ENCODE data around the gene SFSWAP.

The SFSWAP gene

DNA sequence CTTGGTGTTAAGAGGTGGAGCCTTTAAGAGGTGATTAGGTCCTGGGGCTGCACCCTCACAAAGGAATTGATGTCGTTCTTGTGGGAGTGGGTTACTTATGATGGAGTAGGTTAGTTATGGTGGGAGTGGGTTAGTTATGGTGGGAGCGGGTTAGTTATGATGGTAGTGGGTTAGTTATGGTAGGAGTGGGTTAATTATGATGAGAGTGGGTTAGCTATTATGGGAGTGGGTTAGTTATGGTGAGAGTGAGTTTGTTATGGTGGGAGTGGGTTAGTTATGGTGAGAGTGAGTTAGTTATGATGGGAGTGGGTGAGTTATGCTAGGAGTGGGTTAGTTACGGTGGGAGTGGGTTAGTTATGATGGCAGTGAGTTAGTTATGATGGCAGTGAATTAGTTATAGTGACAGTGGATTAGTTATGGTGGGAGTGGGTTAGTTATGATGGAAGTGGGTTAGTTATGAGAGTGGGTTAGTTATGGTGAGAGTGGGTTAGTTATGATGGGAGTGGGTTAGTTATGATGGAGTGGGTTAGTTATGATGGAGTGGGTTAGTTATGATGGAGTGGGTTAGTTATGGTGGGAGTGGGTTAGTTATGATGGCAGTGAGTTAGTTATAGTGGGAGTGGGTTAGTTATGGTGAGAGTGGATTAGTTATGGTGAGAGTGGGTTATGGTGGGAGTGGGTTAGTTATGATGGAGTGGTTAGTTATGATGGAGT is 22.6 kb upstream of the SFSWAP start:
- H2BK15ac ChIP-seq (ENCODE audit: low read length): no peak overlapping the region
- no peak overlapping the region for H3K9ac ChIP-seq (ENCODE audit: low read depth, low read length, poor library complexity)
- H3K4me3 ChIP-seq (ENCODE audit: low read length in 2 of 2): no peak overlapping the region
- no peak overlapping the region for H3K14ac ChIP-seq (ENCODE audit: low read length)
- no peak overlapping the region for H3K18ac ChIP-seq (ENCODE audit: low read length)
- no peaks in the 10 kb centered on the region for H3K79me1 ChIP-seq (ENCODE audit: low read depth, low read length)
- no peak overlapping the region for H2BK12ac ChIP-seq (ENCODE audit: low read length)
- no peak overlapping the region for H2AFZ ChIP-seq (ENCODE audit: low read length)
- no peak overlapping the region for H2BK5ac ChIP-seq (ENCODE audit: low read length)
- no peak overlapping the region for H3K23ac ChIP-seq (ENCODE audit: low read depth, low read length, poor library complexity)
- WGBS, 2 donors (ENCODE audit: extremely low coverage in 2 of 2, insufficient read length in 2 of 2, insufficient replicate concordance in 1 of 2): 100% methylated on average over 2 of the region's 3 CpGs; no CpG with 5 or more reads in 1 of the 2 donors
- H3K4me2 ChIP-seq (ENCODE audit: insufficient read depth, low read length, poor library complexity, severe bottlenecking): no peak overlapping the region
- H3K36me3 ChIP-seq (replicated peaks in 1 of 2; ENCODE audit: control insufficient read depth in 2 of 2, insufficient read depth in 2 of 2, low read length in 2 of 2): no peaks in the 10 kb centered on the region
- no peak overlapping the region for H2BK120ac ChIP-seq (ENCODE audit: low read depth, low read length)
- peaks cover 0 to 2% of the 10 kb centered on the region in 2 donors for H3K9me3 ChIP-seq (replicated peaks in 1 of 2; ENCODE audit: control insufficient read depth in 2 of 2, insufficient read depth in 1 of 2, low read depth in 1 of 2, low read length in 2 of 2)
- H4K8ac ChIP-seq (ENCODE audit: low read depth, low read length): no peak overlapping the region
- no peak overlapping the region for H2AK5ac ChIP-seq (ENCODE audit: low read depth, low read length)
- DNase-seq (ENCODE audit: low spot score): no peak
- no peaks in the 10 kb centered on the region for H3K27me3 ChIP-seq (ENCODE audit: control insufficient read depth in 3 of 3, insufficient read depth in 3 of 3, low read depth in 1 of 3, low read length in 3 of 3)
- H4K91ac ChIP-seq (ENCODE audit: low read depth, low read length, poor library complexity): no peak overlapping the region
- no peak overlapping the region for H3K4ac ChIP-seq (ENCODE audit: low read length)
- H3K4me1 ChIP-seq (ENCODE audit: control insufficient read depth in 2 of 2, insufficient read depth in 1 of 2, low read depth in 1 of 2, low read length in 2 of 2): no peaks in the 10 kb centered on the region
- no peak overlapping the region for H3K27ac ChIP-seq (replicated peaks; ENCODE audit: low read length)

DNA sequence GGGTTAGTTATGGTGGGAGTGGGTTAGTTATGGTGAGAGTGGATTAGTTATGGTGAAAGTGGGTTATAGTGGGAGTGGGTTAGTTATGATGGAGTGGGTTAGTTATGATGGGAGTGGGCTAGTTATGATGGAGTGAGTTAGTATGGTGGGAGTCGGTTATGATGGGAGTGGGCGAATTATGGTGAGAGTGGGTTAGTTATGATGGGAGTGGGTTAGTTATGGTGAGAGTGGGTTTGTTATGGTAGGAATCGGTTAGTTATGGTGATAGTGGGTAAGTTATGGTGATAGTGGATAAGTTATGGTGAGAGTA is 22.1 kb upstream of the SFSWAP start:
- no peak overlapping the region for H4K91ac ChIP-seq (ENCODE audit: low read depth, low read length, poor library complexity)
- WGBS, 2 donors (ENCODE audit: extremely low coverage in 2 of 2, insufficient read length in 2 of 2, insufficient replicate concordance in 1 of 2): 100% methylated on average over 3 of the region's 3 CpGs
- H3K14ac ChIP-seq (ENCODE audit: low read length): no peak overlapping the region
- H2AK5ac ChIP-seq (ENCODE audit: low read depth, low read length): no peak overlapping the region
- H4K8ac ChIP-seq (ENCODE audit: low read depth, low read length): no peak overlapping the region
- H2AFZ ChIP-seq (ENCODE audit: low read length): no peak overlapping the region
- no peaks in the 10 kb centered on the region for H3K4me1 ChIP-seq (ENCODE audit: control insufficient read depth in 2 of 2, insufficient read depth in 1 of 2, low read depth in 1 of 2, low read length in 2 of 2)
- no peak overlapping the region for H2BK15ac ChIP-seq (ENCODE audit: low read length)
- no peak overlapping the region for H2BK120ac ChIP-seq (ENCODE audit: low read depth, low read length)
- no peak overlapping the region for H3K4me2 ChIP-seq (ENCODE audit: insufficient read depth, low read length, poor library complexity, severe bottlenecking)
- no peak overlapping the region for H3K23ac ChIP-seq (ENCODE audit: low read depth, low read length, poor library complexity)
- no peak overlapping the region for H3K27ac ChIP-seq (replicated peaks; ENCODE audit: low read length)
- H2BK12ac ChIP-seq (ENCODE audit: low read length): no peak overlapping the region
- no peaks in the 10 kb centered on the region for H3K36me3 ChIP-seq (replicated peaks in 1 of 2; ENCODE audit: control insufficient read depth in 2 of 2, insufficient read depth in 2 of 2, low read length in 2 of 2)
- DNase-seq (ENCODE audit: low spot score): no peak
- H3K18ac ChIP-seq (ENCODE audit: low read length): no peak overlapping the region
- no peak overlapping the region for H2BK5ac ChIP-seq (ENCODE audit: low read length)
- H3K27me3 ChIP-seq (ENCODE audit: control insufficient read depth in 3 of 3, insufficient read depth in 3 of 3, low read depth in 1 of 3, low read length in 3 of 3): no peaks in the 10 kb centered on the region
- no peak overlapping the region for H3K4me3 ChIP-seq (ENCODE audit: low read length in 2 of 2)
- peaks cover 0 to 2% of the 10 kb centered on the region in 2 donors for H3K9me3 ChIP-seq (replicated peaks in 1 of 2; ENCODE audit: control insufficient read depth in 2 of 2, insufficient read depth in 1 of 2, low read depth in 1 of 2, low read length in 2 of 2)
- no peak overlapping the region for H3K9ac ChIP-seq (ENCODE audit: low read depth, low read length, poor library complexity)
- H3K4ac ChIP-seq (ENCODE audit: low read length): no peak overlapping the region
- H3K79me1 ChIP-seq (ENCODE audit: low read depth, low read length): no peaks in the 10 kb centered on the region

GRCh38 chr12:131690320-131690719 is 20.6 kb upstream of the SFSWAP start:
- Histone ChIP-seq H3K18ac (ENCODE audit: low read length) (peak overlapping the region; percentile 22), H3K27me3 (ENCODE audit: control insufficient read depth in 3 of 3, insufficient read depth in 3 of 3, low read depth in 1 of 3, low read length in 3 of 3) (no peaks in the 10 kb centered on the region), H3K14ac (ENCODE audit: low read length) (no peak overlapping the region), H3K36me3 (replicated peaks in 1 of 2; ENCODE audit: control insufficient read depth in 2 of 2, insufficient read depth in 2 of 2, low read length in 2 of 2) (no peaks in the 10 kb centered on the region), H2AFZ (ENCODE audit: low read length) (no peak overlapping the region), H3K27ac (replicated peaks; ENCODE audit: low read length) (no peak overlapping the region), H3K79me1 (ENCODE audit: low read depth, low read length) (no peaks in the 10 kb centered on the region), H2BK15ac (ENCODE audit: low read length) (no peak overlapping the region), H3K9me3 (replicated peaks in 1 of 2; ENCODE audit: control insufficient read depth in 2 of 2, insufficient read depth in 1 of 2, low read depth in 1 of 2, low read length in 2 of 2) (peaks cover 0 to 2% of the 10 kb centered on the region in 2 donors), H2BK12ac (ENCODE audit: low read length) (no peak overlapping the region), H3K9ac (ENCODE audit: low read depth, low read length, poor library complexity) (no peak overlapping the region), H3K4me2 (ENCODE audit: insufficient read depth, low read length, poor library complexity, severe bottlenecking) (no peak overlapping the region), H2BK120ac (ENCODE audit: low read depth, low read length) (no peak overlapping the region), H4K91ac (ENCODE audit: low read depth, low read length, poor library complexity) (no peak overlapping the region), H4K8ac (ENCODE audit: low read depth, low read length) (no peak overlapping the region), H3K23ac (ENCODE audit: low read depth, low read length, poor library complexity) (no peak overlapping the region), H3K4me1 (ENCODE audit: control insufficient read depth in 2 of 2, insufficient read depth in 1 of 2, low read depth in 1 of 2, low read length in 2 of 2) (peaks cover 0 to 3% of the 10 kb centered on the region in 2 donors), H2BK5ac (ENCODE audit: low read length) (no peak overlapping the region), H3K4ac (ENCODE audit: low read length) (no peak overlapping the region), H3K4me3 (ENCODE audit: low read length in 2 of 2) (no peak overlapping the region), H2AK5ac (ENCODE audit: low read depth, low read length) (no peak overlapping the region)
- no CpG with 5 or more reads among the region's 10 CpGs for WGBS, 2 donors (ENCODE audit: extremely low coverage in 2 of 2, insufficient read length in 2 of 2, insufficient replicate concordance in 1 of 2)
- no peak for DNase-seq (ENCODE audit: low spot score)

DNA sequence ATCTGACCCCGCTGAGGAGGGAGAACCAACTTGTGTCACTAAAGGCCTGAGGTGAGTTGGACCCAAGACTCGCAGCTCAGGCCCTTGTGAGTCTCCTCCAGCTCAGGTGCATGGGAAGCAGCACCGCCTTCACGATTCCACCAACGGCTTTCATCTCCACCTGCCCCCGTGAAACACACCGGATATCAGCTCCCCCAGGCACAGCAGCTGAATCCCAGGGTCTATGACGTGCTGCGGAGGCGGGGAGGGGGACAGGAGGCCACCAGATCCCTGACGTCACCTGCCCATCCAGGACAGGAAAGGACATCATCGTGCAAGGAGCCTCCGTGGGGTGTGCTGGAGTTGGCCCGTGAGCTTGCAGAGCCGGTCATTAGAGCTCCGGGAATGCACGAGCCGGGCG is 18.5 kb upstream of the SFSWAP start:
- H3K36me3 ChIP-seq (replicated peaks in 1 of 2; ENCODE audit: control insufficient read depth in 2 of 2, insufficient read depth in 2 of 2, low read length in 2 of 2): no peaks in the 10 kb centered on the region
- no peaks in the 10 kb centered on the region for H3K79me1 ChIP-seq (ENCODE audit: low read depth, low read length)
- H3K4me2 ChIP-seq (ENCODE audit: insufficient read depth, low read length, poor library complexity, severe bottlenecking): no peak overlapping the region
- no peak overlapping the region for H2AK5ac ChIP-seq (ENCODE audit: low read depth, low read length)
- no peaks in the 10 kb centered on the region for H3K9me3 ChIP-seq (replicated peaks in 1 of 2; ENCODE audit: control insufficient read depth in 2 of 2, insufficient read depth in 1 of 2, low read depth in 1 of 2, low read length in 2 of 2)
- no peak overlapping the region for H3K14ac ChIP-seq (ENCODE audit: low read length)
- H3K4me1 ChIP-seq (ENCODE audit: control insufficient read depth in 2 of 2, insufficient read depth in 1 of 2, low read depth in 1 of 2, low read length in 2 of 2): peaks cover 0 to 3% of the 10 kb centered on the region in 2 donors
- no peak for DNase-seq (ENCODE audit: low spot score)
- no CpG with 5 or more reads among the region's 19 CpGs for WGBS, 2 donors (ENCODE audit: extremely low coverage in 2 of 2, insufficient read length in 2 of 2, insufficient replicate concordance in 1 of 2)
- H3K9ac ChIP-seq (ENCODE audit: low read depth, low read length, poor library complexity): no peak overlapping the region
- no peak overlapping the region for H3K27ac ChIP-seq (replicated peaks; ENCODE audit: low read length)
- H2BK120ac ChIP-seq (ENCODE audit: low read depth, low read length): no peak overlapping the region
- H3K4me3 ChIP-seq (ENCODE audit: low read length in 2 of 2): no peak overlapping the region
- peak overlapping the region; percentile 5 for H2BK15ac ChIP-seq (ENCODE audit: low read length)
- H3K18ac ChIP-seq (ENCODE audit: low read length): no peak overlapping the region
- no peak overlapping the region for H4K91ac ChIP-seq (ENCODE audit: low read depth, low read length, poor library complexity)
- no peak overlapping the region for H4K8ac ChIP-seq (ENCODE audit: low read depth, low read length)
- H3K27me3 ChIP-seq (ENCODE audit: control insufficient read depth in 3 of 3, insufficient read depth in 3 of 3, low read depth in 1 of 3, low read length in 3 of 3): no peaks in the 10 kb centered on the region
- no peak overlapping the region for H2AFZ ChIP-seq (ENCODE audit: low read length)
- H2BK12ac ChIP-seq (ENCODE audit: low read length): no peak overlapping the region
- H3K23ac ChIP-seq (ENCODE audit: low read depth, low read length, poor library complexity): peak overlapping the region; percentile 37
- no peak overlapping the region for H3K4ac ChIP-seq (ENCODE audit: low read length)
- H2BK5ac ChIP-seq (ENCODE audit: low read length): no peak overlapping the region

Measured in neuronal stem cell (in vitro differentiated cells).